ENCODE measurements around the gene BMP6. TPM values are rescaled to one million over a fixed set of nuclear protein-coding genes. Genes with fewer than 3 reads are reported as not detected.
"Not testable (repeated sequence)": the region's sequence is repeated elsewhere in the genome, so short reads cannot be mapped to it uniquely, and the experiment has no call there.

BMP6 gene
- polyA plus RNA-seq, 1 donor (not counting 4 experiments of a cell fraction or from before 2014, with no cell fraction given) = 0.05 TPM

GRCh38 chr6:7891078-7891872 lies 165.4 kb downstream of the BMP6 start:
- no peak overlapping the region for H3K4me2 ChIP-seq (ENCODE audit: control insufficient read depth, extremely low read depth, insufficient read depth, low read depth, low read length)
- no peaks in the 10 kb centered on the region for H3K9me1 ChIP-seq (ENCODE audit: control insufficient read depth, extremely low read depth, insufficient read depth, low read length)
- no peak overlapping the region for H3K9ac ChIP-seq (ENCODE audit: control insufficient read depth, extremely low read depth, insufficient read depth, low read length)
- dilution Hi-C loops (cut with MboI; ENCODE audit: extremely low pct_ligation_motif_present, low sequenced_read_pairs) = no loop called here
- peaks cover 37 to 52% of the 10 kb centered on the region in 2 experiments for H3K36me3 ChIP-seq (ENCODE audit: control insufficient read depth in 2 of 2, extremely low read depth in 1 of 2, insufficient read depth in 2 of 2, low read length in 2 of 2)
- no peaks in the 10 kb centered on the region for H3K9me3 ChIP-seq (ENCODE audit: control insufficient read depth, low read depth, low read length)
- DNase-seq (ENCODE audit: low read depth, low spot score) = no peak
- H3K79me2 ChIP-seq (ENCODE audit: control insufficient read depth, insufficient read depth, low read length) = no peaks in the 10 kb centered on the region
- FAIRE-seq = no peak
- H3K4me1 ChIP-seq (ENCODE audit: control insufficient read depth, extremely low read depth, insufficient read depth, low read length) = no peaks in the 10 kb centered on the region
- H3K27me3 ChIP-seq (ENCODE audit: control insufficient read depth, extremely low read depth, insufficient read depth, low read length) = no peaks in the 10 kb centered on the region
- H3K4me3 ChIP-seq (ENCODE audit: control insufficient read depth in 2 of 3, extremely low read depth in 1 of 3, insufficient read depth in 2 of 3, low read depth in 1 of 3, low read length in 3 of 3) = no peak overlapping the region
- no peak overlapping the region for H2AFZ ChIP-seq (ENCODE audit: control insufficient read depth, low read length)
- H4K20me1 ChIP-seq (ENCODE audit: control insufficient read depth, extremely low read depth, insufficient read depth, low read length) = no peaks in the 10 kb centered on the region
- no peak for TF ChIP-seq CTCF (optimal IDR thresholded peaks at IDR 0.05 in 1 of 3, IDR thresholded peaks at IDR 0.05 in 1 of 3, conservative IDR thresholded peaks at IDR 0.05 in 1 of 3; ENCODE audit: extremely low read depth in 1 of 3, insufficient read depth in 2 of 3, low read length in 3 of 3)
- no peak for TF ChIP-seq EZH2 (IDR thresholded peaks at IDR 0.05; ENCODE audit: low read length)
- H3K27ac ChIP-seq (ENCODE audit: control insufficient read depth, insufficient read depth, low read length) = no peak overlapping the region

- H3K9me3 ChIP-seq (ENCODE audit: control insufficient read depth, low read depth, low read length); H3K4me2 ChIP-seq (ENCODE audit: control insufficient read depth, extremely low read depth, insufficient read depth, low read depth, low read length); H3K9ac ChIP-seq (ENCODE audit: control insufficient read depth, extremely low read depth, insufficient read depth, low read length); H3K27me3 ChIP-seq (ENCODE audit: control insufficient read depth, extremely low read depth, insufficient read depth, low read length); H3K27ac ChIP-seq (ENCODE audit: control insufficient read depth, insufficient read depth, low read length); H3K4me3 ChIP-seq (ENCODE audit: control insufficient read depth in 2 of 3, extremely low read depth in 1 of 3, insufficient read depth in 2 of 3, low read depth in 1 of 3, low read length in 3 of 3); H3K79me2 ChIP-seq (ENCODE audit: control insufficient read depth, insufficient read depth, low read length); H3K4me1 ChIP-seq (ENCODE audit: control insufficient read depth, extremely low read depth, insufficient read depth, low read length); H3K9me1 ChIP-seq (ENCODE audit: control insufficient read depth, extremely low read depth, insufficient read depth, low read length); FAIRE-seq; H2AFZ ChIP-seq (ENCODE audit: control insufficient read depth, low read length); DNase-seq (ENCODE audit: low read depth, low spot score); H4K20me1 ChIP-seq (ENCODE audit: control insufficient read depth, extremely low read depth, insufficient read depth, low read length); dilution Hi-C loops (cut with MboI; ENCODE audit: extremely low pct_ligation_motif_present, low sequenced_read_pairs): not testable (repeated sequence)
- peaks cover 35 to 48% of the 10 kb centered on the region in 2 experiments for H3K36me3 ChIP-seq (ENCODE audit: control insufficient read depth in 2 of 2, extremely low read depth in 1 of 2, insufficient read depth in 2 of 2, low read length in 2 of 2)
Measured at GRCh38 chr6:7892367-7892766, 166.5 kb downstream of the BMP6 start.

Data from keratinocyte (primary cell).